SK-N-SH (cell line): ENCODE measurements around the gene STRADA. TPM values are rescaled to one million over a fixed set of nuclear protein-coding genes. Genes with fewer than 3 reads are reported as not detected.

ENCODE experiments used
- CTCF ChIA-PET: fragments of 300-600, 350-600 bp; formaldehyde crosslinking; extraction: SDS; loops from one replicate; lab custom pipeline; 2021; lab: Yijun Ruan, JAX
- POLR2A ChIA-PET: fragments of 350-600 bp; sonication (Branson Sonifier 250); formaldehyde crosslinking; extraction: SDS; loops from one replicate; lab custom pipeline; 2020; ENCODE audit warnings: antibody characterized with exemption, inconsistent platforms; lab: Yijun Ruan, JAX
- DNase-seq: peaks from one replicate; pipeline ENCODE4 v3.0.0; 2012
- H2AFZ ChIP-seq: fragments of 200-600 bp; sonication (generic); 2 replicates; pipeline ENCODE4 v1.8.1; 2016; ENCODE audit warnings: antibody characterized with exemption, mild to moderate bottlenecking, low read depth
- H3F3A ChIP-seq: fragments of 200-600 bp; sonication (generic); replicated peaks from 2 replicates; pipeline ENCODE3; 2016; ENCODE audit warnings: antibody characterized with exemption, mild to moderate bottlenecking; ENCODE audit not compliant: insufficient read depth
- H3K27ac ChIP-seq, 2 experiments: fragments of 200-500 bp in 1 of 2; fragments of 200-600 bp in 1 of 2; sonication (Bioruptor generic) in 1 of 2; sonication (generic), shearing (Covaris generic) in 1 of 2; 2 replicates each; pipeline versions ENCODE4 v1.5.1 to v1.6.1; 2014 to 2016; ENCODE audit warnings: low read depth in 2 of 2, inconsistent platforms in 1 of 2, low read length in 1 of 2, mild to moderate bottlenecking in 1 of 2, mixed read lengths in 1 of 2
- H3K27me3 ChIP-seq: fragments of 200-600 bp; sonication (generic), shearing (Covaris generic); 2 replicates; pipeline ENCODE4 v1.6.1; 2016; ENCODE audit warnings: mixed run types; ENCODE audit not compliant: insufficient read depth
- H3K36me3 ChIP-seq, 2 experiments: fragments of 200-500 bp in 1 of 2; fragments of 200-600 bp in 1 of 2; sonication (Bioruptor generic) in 1 of 2; sonication (generic) in 1 of 2; replicated peaks in 1 of 2; 2 replicates each; pipeline versions ENCODE3 to v1.5.1; 2014 to 2016; ENCODE audit warnings: low read length in 1 of 2, mild to moderate bottlenecking in 1 of 2; ENCODE audit not compliant: insufficient read depth in 2 of 2, control insufficient read depth in 1 of 2
- H3K4me1 ChIP-seq, 2 experiments: fragments of 200-500 bp in 1 of 2; fragments of 200-600 bp in 1 of 2; sonication (Bioruptor generic) in 1 of 2; sonication (generic), shearing (Covaris generic) in 1 of 2; 2 replicates each; pipeline versions ENCODE4 v1.5.1 to v1.6.1; 2014 to 2016; ENCODE audit warnings: low read depth in 1 of 2, low read length in 1 of 2, mixed run types in 1 of 2; ENCODE audit not compliant: insufficient read depth in 2 of 2, control insufficient read depth in 1 of 2
- H3K4me2 ChIP-seq: fragments of 200-600 bp; sonication (generic), shearing (Covaris generic); 2 replicates; pipeline ENCODE4 v1.6.1; 2017; ENCODE audit warnings: mixed run types
- H3K4me3 ChIP-seq, 2 experiments: fragments of 200-500 bp in 1 of 2; fragments of 200-600 bp in 1 of 2; sonication (Bioruptor generic) in 1 of 2; sonication (generic), shearing (Covaris generic) in 1 of 2; 2 replicates each; pipeline versions ENCODE4 v1.5.1 to v1.8.1; 2014 to 2016; ENCODE audit warnings: low read depth in 2 of 2, inconsistent platforms in 1 of 2, low read length in 1 of 2, mild to moderate bottlenecking in 1 of 2, mixed read lengths in 1 of 2, moderate library complexity in 1 of 2
- H3K79me2 ChIP-seq: fragments of 200-600 bp; sonication (generic); 2 replicates; pipeline ENCODE4 v1.8.1; 2017; ENCODE audit warnings: mild to moderate bottlenecking; ENCODE audit not compliant: insufficient read depth
- H3K9ac ChIP-seq: fragments of 200-600 bp; sonication (generic); 2 replicates; pipeline ENCODE4 v1.6.1; 2017; ENCODE audit warnings: mixed run types
- H3K9me2 ChIP-seq: fragments of 200-600 bp; sonication (generic); 2 replicates; pipeline ENCODE4 v1.6.1; 2017; ENCODE audit warnings: mixed run types
- H3K9me3 ChIP-seq: fragments of 200-600 bp; sonication (generic); 2 replicates; pipeline ENCODE4 v1.6.1; 2017; ENCODE audit warnings: mixed run types, mild to moderate bottlenecking, moderate library complexity
- H4K20me1 ChIP-seq: fragments of 200-600 bp; sonication (generic); 2 replicates; pipeline ENCODE4 v1.6.1; 2017; ENCODE audit warnings: mild to moderate bottlenecking, mixed run types; ENCODE audit not compliant: insufficient read depth
- CTCF ChIP-seq: fragments of 200-600 bp; sonication (generic); IDR thresholded peaks from 2 replicates; pipeline ENCODE4 v1.6.1; 2017; ENCODE audit warnings: antibody characterized with exemption, mild to moderate bottlenecking, moderate library complexity
- FOSL2 ChIP-seq: IDR thresholded peaks from 2 replicates; pipeline ENCODE4 v1.4.0; 2012; ENCODE audit warnings: low read depth, mild to moderate bottlenecking, moderate library complexity, borderline replicate concordance
- FOXM1 ChIP-seq: IDR thresholded peaks from 2 replicates; pipeline ENCODE4 v1.4.0; 2012; ENCODE audit warnings: low read depth, mild to moderate bottlenecking
- JUND ChIP-seq: IDR thresholded peaks from 2 replicates; pipeline ENCODE4 v1.4.0; 2012
- MXI1 ChIP-seq: IDR thresholded peaks from 2 replicates; pipeline ENCODE4 v1.6.1; 2012; ENCODE audit warnings: mild to moderate bottlenecking, low read depth, low read length, improper control_type of control experiment
- NFIC ChIP-seq: IDR thresholded peaks from 2 replicates; pipeline ENCODE4 v1.4.0; 2012; ENCODE audit warnings: borderline replicate concordance
- PBX3 ChIP-seq: IDR thresholded peaks from 2 replicates; pipeline ENCODE4; 2012
- RAD21 ChIP-seq: IDR thresholded peaks from 2 replicates; pipeline ENCODE4 v1.6.1; 2012; ENCODE audit warnings: mild to moderate bottlenecking, low read length
- REST ChIP-seq: IDR thresholded peaks from 2 replicates; pipeline ENCODE4 v1.6.1; 2012; ENCODE audit warnings: mild to moderate bottlenecking, low read depth, low read length, moderate library complexity
- SMC3 ChIP-seq: IDR thresholded peaks from 2 replicates; pipeline ENCODE4 v1.6.1; 2012; ENCODE audit warnings: low read depth, low read length, improper control_type of control experiment
- TAF1 ChIP-seq: IDR thresholded peaks from 2 replicates; pipeline ENCODE4 v1.6.1; 2012; ENCODE audit warnings: low read depth, mild to moderate bottlenecking, low read length, moderate library complexity, borderline replicate concordance
- USF1 ChIP-seq: IDR thresholded peaks from 2 replicates; pipeline ENCODE4 v1.4.0; 2012; ENCODE audit warnings: low read depth, borderline replicate concordance
- WGBS: methylation state at CpG from one replicate; pipeline ENCODE4 v1.1.6; 2017; ENCODE audit warnings: low lambda C conversion rate; 5-methylcytosine and 5-hydroxymethylcytosine counted together
- polyA plus RNA-seq, 3 experiments: library from polyadenylated mRNA; depleted of rRNA; stranded (reverse); fragments of >200 nt; gene quantifications; 2 replicates each; pipeline ENCODE4 v1.2.3, GENCODE V29; 2012

Gene STRADA
- polyA plus RNA-seq, 1 of the 3 experiments (the other 2 are of a cell fraction) = 37.3 TPM

- POLR2A ChIA-PET = interaction anchor here (0.7 kb wide), 1 partner anchor 72 kb away, joined by 7 read pairs; no protein-coding TSS in a partner anchor
- 93% methylated on average over 3 of the region's 3 CpGs for WGBS
- H2AFZ ChIP-seq = no peak overlapping the region
- no peaks in the 10 kb centered on the region for H3K27me3 ChIP-seq
- CTCF ChIA-PET = no interaction called here
- no peak overlapping the region for H3K4me3 ChIP-seq
- no peak for DNase-seq
- no peak for TF ChIP-seq SMC3
- no peak for TF ChIP-seq FOSL2
- H3K79me2 ChIP-seq = no peaks in the 10 kb centered on the region
- no peaks in the 10 kb centered on the region for H3K9me2 ChIP-seq
- H4K20me1 ChIP-seq = no peaks in the 10 kb centered on the region
- no peaks in the 10 kb centered on the region for H3K9me3 ChIP-seq
- no peak overlapping the region for H3K9ac ChIP-seq
- H3K27ac ChIP-seq = no peak overlapping the region
- H3K4me1 ChIP-seq = no peaks in the 10 kb centered on the region
- peaks cover 0 to 53% of the 10 kb centered on the region in 2 experiments for H3K36me3 ChIP-seq
- no peaks in the 10 kb centered on the region for H3F3A ChIP-seq
- H3K4me2 ChIP-seq = no peak overlapping the region
These were observed 81.7 kb downstream of the STRADA start for GRCh38 chr17:63659850-63660249.

GRCh38 chr17:63658366-63658765, 83.2 kb downstream of the STRADA start:
- WGBS = 25% methylated on average over 1 of the region's 1 CpG
- no peaks in the 10 kb centered on the region for H3F3A ChIP-seq
- H3K9me3 ChIP-seq = no peaks in the 10 kb centered on the region
- no peaks in the 10 kb centered on the region for H3K4me1 ChIP-seq
- H3K36me3 ChIP-seq = peaks cover 0 to 58% of the 10 kb centered on the region in 2 experiments
- H4K20me1 ChIP-seq = no peaks in the 10 kb centered on the region
- H3K27ac ChIP-seq = no peak overlapping the region
- H3K4me3 ChIP-seq = no peak overlapping the region
- no peaks in the 10 kb centered on the region for H3K79me2 ChIP-seq
- CTCF ChIA-PET = interaction anchor here (0.7 to 1.7 kb wide), 4 partner anchors 10 to 42 kb away, joined by 3 to 6 read pairs (median 4); partner anchors contain the start of gene LIMD2
- no peak overlapping the region for H2AFZ ChIP-seq
- POLR2A ChIA-PET = interaction anchor here (1.1 kb wide), 1 partner anchor 30 kb away, joined by 3 read pairs; no protein-coding TSS in a partner anchor
- H3K4me2 ChIP-seq = no peak overlapping the region
- TF ChIP-seq FOXM1 (no peak), REST (no peak), RAD21 (no peak), JUND (no peak)
- TF ChIP-seq, all 33 proteins: peak for 0
- Histone ChIP-seq H3K9me2 (no peaks in the 10 kb centered on the region), H3K9ac (no peak overlapping the region), H3K27me3 (no peaks in the 10 kb centered on the region)
- no peak for DNase-seq

- CTCF ChIA-PET = interaction anchor here (0.7 to 1.7 kb wide), 3 partner anchors 10 to 43 kb away, joined by 3 to 6 read pairs (median 5); partner anchors contain the start of gene LIMD2
- TF ChIP-seq JUND = no peak
- TF ChIP-seq MXI1 = no peak
- TF ChIP-seq USF1 = no peak
- TF ChIP-seq RAD21 = no peak
- TF ChIP-seq NFIC = no peak
- no peak for TF ChIP-seq PBX3
- no peak for TF ChIP-seq TAF1
- no peak for TF ChIP-seq CTCF
These were observed 83.8 kb downstream of the STRADA start for GRCh38 chr17:63657786-63658185.

More at GRCh38 chr17:63657786-63658185, 83.8 kb downstream of the STRADA start:
- no peak for DNase-seq
- WGBS = 91% methylated on average over 3 of the region's 3 CpGs
- H3K27me3 ChIP-seq = no peaks in the 10 kb centered on the region
- no peaks in the 10 kb centered on the region for H3K4me1 ChIP-seq
- POLR2A ChIA-PET = no interaction called here
- H3K9me3 ChIP-seq = no peaks in the 10 kb centered on the region
- no peaks in the 10 kb centered on the region for H4K20me1 ChIP-seq
- H3K79me2 ChIP-seq = no peaks in the 10 kb centered on the region
- no peaks in the 10 kb centered on the region for H3K9me2 ChIP-seq
- no peak overlapping the region for H3K4me2 ChIP-seq
- peaks cover 5 to 60% of the 10 kb centered on the region in 2 experiments for H3K36me3 ChIP-seq
- H3F3A ChIP-seq = peaks cover 4% of the 10 kb centered on the region
- H3K27ac ChIP-seq = no peak overlapping the region; a peak in 1 of 4 replicates
- H3K4me3 ChIP-seq = no peak overlapping the region
- H3K9ac ChIP-seq = no peak overlapping the region
- H2AFZ ChIP-seq = no peak overlapping the region
